PC-9 (cell line): ENCODE data around the gene TBCK.

Experiments used
- CTCF ChIP-seq: fragments of 200-600 bp; sonication (generic); conservative IDR thresholded peaks from 2 replicates; pipeline ENCODE4 v1.6.1; 2017; ENCODE audit warnings: mixed run types, antibody characterized with exemption, mild to moderate bottlenecking, moderate library complexity
- EZH2 ChIP-seq: fragments of 200-600 bp; sonication (generic); IDR thresholded peaks from 2 replicates; pipeline ENCODE4 v1.8.0; 2017; ENCODE audit warnings: antibody characterized with exemption, low read depth

- TF ChIP-seq CTCF (no peak), EZH2 (no peak)
These were observed 120.5 kb downstream of the TBCK start for GRCh38 chr4:106195435-106195950.
